MM.1S (cell line): ENCODE results near the gene TAF11L13.

Experiments used
- DNase-seq: peaks from one replicate; pipeline ENCODE4 v3.0.0-alpha.2; 2015
- H2AFZ ChIP-seq: fragments of 300-600 bp; sonication (generic); 2 replicates; pipeline ENCODE4 v1.6.0; 2016; ENCODE audit warnings: antibody characterized with exemption, low read length
- H3F3A ChIP-seq: fragments of 300-600 bp; sonication (generic); 2 replicates; pipeline ENCODE4 v1.6.1; 2016; ENCODE audit warnings: mild to moderate bottlenecking, antibody characterized with exemption, low read length, moderate library complexity, mixed read lengths; ENCODE audit not compliant: insufficient read depth
- H3K27ac ChIP-seq: fragments of 300-600 bp; sonication (generic); 2 replicates; pipeline ENCODE4 v1.5.1; 2016; ENCODE audit warnings: mild to moderate bottlenecking, low read length
- H3K27me3 ChIP-seq: fragments of 300-600 bp; sonication (generic); replicated peaks from 2 replicates; pipeline ENCODE4 v1.6.0; 2016; ENCODE audit warnings: low read length; ENCODE audit not compliant: insufficient read depth
- H3K36me3 ChIP-seq: fragments of 300-600 bp; sonication (generic); replicated peaks from 2 replicates; pipeline ENCODE4 v1.6.1; 2016; ENCODE audit warnings: mild to moderate bottlenecking, low read length, mixed read lengths; ENCODE audit not compliant: insufficient read depth
- H3K4me1 ChIP-seq: fragments of 300-600 bp; sonication (generic); 2 replicates; pipeline ENCODE4 v1.6.1; 2016; ENCODE audit warnings: low read length, mixed read lengths
- H3K4me2 ChIP-seq: fragments of 300-600 bp; sonication (generic); 2 replicates; pipeline ENCODE4 v1.6.0; 2016; ENCODE audit warnings: low read depth, low read length
- H3K4me3 ChIP-seq: fragments of 300-600 bp; sonication (generic); 2 replicates; pipeline ENCODE4 v1.5.1; 2016; ENCODE audit warnings: low read length, mixed read lengths
- H3K79me2 ChIP-seq: fragments of 300-600 bp; sonication (generic); 2 replicates; pipeline ENCODE4 v1.6.1; 2016; ENCODE audit warnings: mixed run types, low read length, mixed read lengths
- H3K9ac ChIP-seq: fragments of 300-600 bp; sonication (generic); 2 replicates; pipeline ENCODE4 v1.6.1; 2016; ENCODE audit warnings: low read length, mixed read lengths
- H3K9me2 ChIP-seq: fragments of 300-600 bp; sonication (generic); replicated peaks from 2 replicates; pipeline ENCODE4 v1.6.1; 2016; ENCODE audit warnings: mild to moderate bottlenecking, low read length, mixed read lengths; ENCODE audit not compliant: insufficient read depth
- H3K9me3 ChIP-seq: fragments of 300-600 bp; sonication (generic); replicated peaks from 2 replicates; pipeline ENCODE4 v1.6.1; 2016; ENCODE audit warnings: mild to moderate bottlenecking, low read length, mixed read lengths; ENCODE audit not compliant: insufficient read depth
- H4K20me1 ChIP-seq: fragments of 300-600 bp; sonication (generic); 2 replicates; pipeline ENCODE4 v1.6.1; 2016; ENCODE audit warnings: mild to moderate bottlenecking, low read length, moderate library complexity, mixed read lengths; ENCODE audit not compliant: insufficient read depth
- CTCF ChIP-seq: fragments of 300-600 bp; sonication (generic); IDR thresholded peaks from 2 replicates; pipeline ENCODE4 v1.5.1; 2016; ENCODE audit warnings: antibody characterized with exemption, low read length, mixed read lengths
- EZH2 ChIP-seq: fragments of 300-600 bp; sonication (generic); optimal IDR thresholded peaks from 2 replicates; pipeline ENCODE3; 2017; ENCODE audit warnings: low read depth, mild to moderate bottlenecking, antibody characterized with exemption, low read length, mixed read lengths
- EZH2phosphoT487 ChIP-seq: fragments of 300-600 bp; sonication (generic); IDR thresholded peaks from 2 replicates; pipeline ENCODE4 v1.6.1; 2018; ENCODE audit warnings: antibody characterized with exemption, low read length

The TAF11L13 gene

GRCh38 chr5:17619354-17619753 is 12.5 kb upstream of the TAF11L13 start:
- Histone ChIP-seq H3K9ac (no peak overlapping the region), H3K9me2 (no peaks in the 10 kb centered on the region), H2AFZ (no peak overlapping the region), H3K4me3 (no peak overlapping the region), H3K9me3 (no peaks in the 10 kb centered on the region), H3K27me3 (no peaks in the 10 kb centered on the region), H3F3A (no peaks in the 10 kb centered on the region), H3K27ac (no peak overlapping the region), H4K20me1 (no peaks in the 10 kb centered on the region), H3K4me2 (no peak overlapping the region), H3K79me2 (no peaks in the 10 kb centered on the region), H3K36me3 (no peaks in the 10 kb centered on the region), H3K4me1 (no peaks in the 10 kb centered on the region)
- TF ChIP-seq EZH2phosphoT487: no peak
- no peak for TF ChIP-seq EZH2
- TF ChIP-seq CTCF: no peak
- DNase-seq: no peak

DNA sequence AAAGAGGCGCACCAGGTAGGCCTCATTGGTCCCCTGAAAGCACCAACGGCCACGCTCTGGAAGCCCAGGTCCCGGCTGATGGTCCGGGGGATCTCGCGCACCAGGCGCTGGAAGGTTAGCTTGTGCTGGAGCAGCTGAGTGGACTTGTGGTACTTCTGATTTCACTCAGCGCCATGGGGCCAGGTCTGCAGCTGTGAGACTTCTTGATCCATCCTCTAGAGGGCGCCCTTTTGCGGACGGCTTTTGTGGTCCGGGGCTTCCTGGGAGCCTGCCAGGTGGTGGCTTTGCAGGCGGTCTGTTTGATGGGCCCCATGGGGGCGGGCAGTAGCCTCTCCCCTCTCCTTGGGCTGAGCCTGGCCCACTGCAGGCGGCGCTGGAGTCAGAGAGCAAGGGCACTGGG is 11.3 kb upstream of the TAF11L13 start:
- H3K9me2 ChIP-seq: no peaks in the 10 kb centered on the region
- no peak overlapping the region for H2AFZ ChIP-seq
- H3K36me3 ChIP-seq: no peaks in the 10 kb centered on the region
- H3K79me2 ChIP-seq: no peaks in the 10 kb centered on the region
- H3K27me3 ChIP-seq: no peaks in the 10 kb centered on the region
- no peaks in the 10 kb centered on the region for H3K4me1 ChIP-seq
- H4K20me1 ChIP-seq: no peaks in the 10 kb centered on the region
- no peaks in the 10 kb centered on the region for H3K9me3 ChIP-seq
- H3K4me2 ChIP-seq: no peak overlapping the region
- H3K9ac ChIP-seq: no peak overlapping the region
- TF ChIP-seq CTCF (0 out of 2 replicates have a peak, but pooled peaks have one; percentile 9), EZH2phosphoT487 (no peak)
- H3K27ac ChIP-seq: no peak overlapping the region
- no peak overlapping the region for H3K4me3 ChIP-seq
- H3F3A ChIP-seq: no peaks in the 10 kb centered on the region
- DNase-seq: no peak

- no peak overlapping the region for H3K4me2 ChIP-seq
- no peaks in the 10 kb centered on the region for H3F3A ChIP-seq
- no peak overlapping the region for H3K4me3 ChIP-seq
- H3K27me3 ChIP-seq: no peaks in the 10 kb centered on the region
- DNase-seq: no peak
- H3K79me2 ChIP-seq: no peaks in the 10 kb centered on the region
- TF ChIP-seq CTCF (no peak), EZH2 (no peak), EZH2phosphoT487 (no peak)
- H3K36me3 ChIP-seq: no peaks in the 10 kb centered on the region
- no peaks in the 10 kb centered on the region for H3K9me3 ChIP-seq
- no peaks in the 10 kb centered on the region for H3K4me1 ChIP-seq
- H4K20me1 ChIP-seq: no peaks in the 10 kb centered on the region
- H3K9ac ChIP-seq: no peak overlapping the region
- no peaks in the 10 kb centered on the region for H3K9me2 ChIP-seq
- no peak overlapping the region for H2AFZ ChIP-seq
- no peak overlapping the region for H3K27ac ChIP-seq
Observed at GRCh38 chr5:17625686-17626085, 6.2 kb upstream of the TAF11L13 start.
